ENCODE data around the gene SPATA16. TPM values are rescaled to one million over a fixed set of nuclear protein-coding genes. Genes with fewer than 3 reads are reported as not detected.

Gene SPATA16
- total and polyA plus RNA-seq, 8 donors = not detected

DNA sequence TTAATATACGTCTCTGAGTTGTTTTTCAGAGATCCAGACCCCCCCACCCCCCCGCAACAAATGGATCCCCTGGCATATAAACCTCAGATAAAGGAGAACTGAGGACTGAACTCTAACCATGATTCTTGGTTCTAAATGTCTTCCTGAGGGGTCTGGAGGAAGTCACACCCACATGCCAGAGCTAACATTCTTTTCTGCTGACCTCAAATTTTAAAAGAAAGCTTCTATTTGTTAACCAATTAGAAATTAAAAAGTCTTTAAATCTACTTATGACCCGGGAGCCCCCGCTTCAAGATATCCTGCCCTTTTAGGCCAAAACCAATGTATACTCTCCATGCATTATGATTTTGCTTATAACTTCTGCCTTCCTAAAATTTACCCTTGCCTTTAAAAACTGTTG lies 202.2 kb downstream of the SPATA16 start:
- Histone ChIP-seq H3K27ac (no peak overlapping the region), H3K36me3 (no peaks in the 10 kb centered on the region), H3K4me3 (no peak overlapping the region), H3K9me3 (no peaks in the 10 kb centered on the region), H3K4me1 (no peaks in the 10 kb centered on the region), H3K27me3 (no peaks in the 10 kb centered on the region)
- DNase-seq = no peak
- WGBS, 5 donors = 65 to 79% (median 75%) methylated on average over 4 of the region's 4 CpGs
- intact Hi-C loops (cut with DNase I; ENCODE audit: low total_unique reads) = no loop called here
- TF ChIP-seq POLR2AphosphoS5 (IDR thresholded peaks at IDR 0.05) = no peak
- TF ChIP-seq POLR2A (IDR thresholded peaks at IDR 0.05) = no peak
- TF ChIP-seq, protein P1, sequence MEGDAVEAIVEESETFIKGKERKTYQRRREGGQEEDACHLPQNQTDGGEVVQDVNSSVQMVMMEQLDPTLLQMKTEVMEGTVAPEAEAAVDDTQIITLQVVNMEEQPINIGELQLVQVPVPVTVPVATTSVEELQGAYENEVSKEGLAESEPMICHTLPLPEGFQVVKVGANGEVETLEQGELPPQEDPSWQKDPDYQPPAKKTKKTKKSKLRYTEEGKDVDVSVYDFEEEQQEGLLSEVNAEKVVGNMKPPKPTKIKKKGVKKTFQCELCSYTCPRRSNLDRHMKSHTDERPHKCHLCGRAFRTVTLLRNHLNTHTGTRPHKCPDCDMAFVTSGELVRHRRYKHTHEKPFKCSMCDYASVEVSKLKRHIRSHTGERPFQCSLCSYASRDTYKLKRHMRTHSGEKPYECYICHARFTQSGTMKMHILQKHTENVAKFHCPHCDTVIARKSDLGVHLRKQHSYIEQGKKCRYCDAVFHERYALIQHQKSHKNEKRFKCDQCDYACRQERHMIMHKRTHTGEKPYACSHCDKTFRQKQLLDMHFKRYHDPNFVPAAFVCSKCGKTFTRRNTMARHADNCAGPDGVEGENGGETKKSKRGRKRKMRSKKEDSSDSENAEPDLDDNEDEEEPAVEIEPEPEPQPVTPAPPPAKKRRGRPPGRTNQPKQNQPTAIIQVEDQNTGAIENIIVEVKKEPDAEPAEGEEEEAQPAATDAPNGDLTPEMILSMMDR (IDR thresholded peaks at IDR 0.05) = no peak
- no peak for TF ChIP-seq EP300 (IDR thresholded peaks at IDR 0.05)

- no peaks in the 10 kb centered on the region for H3K9me3 ChIP-seq
- H3K27ac ChIP-seq = no peak overlapping the region
- TF ChIP-seq POLR2A (IDR thresholded peaks at IDR 0.05) = no peak
- TF ChIP-seq POLR2AphosphoS5 (IDR thresholded peaks at IDR 0.05) = no peak
- TF ChIP-seq EP300 (IDR thresholded peaks at IDR 0.05) = no peak
- TF ChIP-seq, protein P1 (IDR thresholded peaks at IDR 0.05) = no peak
- H3K36me3 ChIP-seq = no peaks in the 10 kb centered on the region
- intact Hi-C loops (cut with DNase I; ENCODE audit: low total_unique reads) = no loop called here
- DNase-seq = no peak
- no peaks in the 10 kb centered on the region for H3K4me1 ChIP-seq
- no peak overlapping the region for H3K4me3 ChIP-seq
- no peaks in the 10 kb centered on the region for H3K27me3 ChIP-seq
Measured at GRCh38 chr3:172931746-172932285, 209.2 kb downstream of the SPATA16 start.

GRCh38 chr3:172929451-172929850 lies 211.6 kb downstream of the SPATA16 start:
- WGBS, 5 donors = 84 to 97% (median 89%) methylated on average over 1 of the region's 1 CpG

DNA sequence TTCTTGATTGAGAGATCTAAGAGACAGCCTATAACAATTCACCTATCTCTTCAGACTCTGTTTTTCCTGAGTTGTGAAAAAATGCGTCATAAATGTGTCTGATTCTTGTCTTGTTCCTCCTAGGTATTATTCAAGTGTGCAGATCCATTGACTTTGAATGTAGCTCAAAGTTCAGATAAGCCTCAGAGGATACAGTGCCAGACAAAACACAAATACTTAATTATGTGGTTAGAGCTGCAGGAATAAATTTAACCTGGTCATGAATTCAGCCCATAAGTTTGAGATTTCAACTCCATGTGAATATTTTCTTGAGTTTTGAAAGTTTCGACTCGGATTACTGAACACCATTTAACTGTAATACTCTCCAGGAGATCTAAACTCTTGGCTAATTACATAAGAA lies 216.5 kb downstream of the SPATA16 start:
- H3K9me3 ChIP-seq = no peaks in the 10 kb centered on the region
- DNase-seq = no peak
- 71 to 83% (median 80%) methylated on average over 3 of the region's 3 CpGs for WGBS, 5 donors
- TF ChIP-seq POLR2A (IDR thresholded peaks at IDR 0.05) (no peak), EP300 (IDR thresholded peaks at IDR 0.05) (no peak)
- H3K27ac ChIP-seq = no peak overlapping the region
- intact Hi-C loops (cut with DNase I; ENCODE audit: low total_unique reads) = no loop called here
- no peaks in the 10 kb centered on the region for H3K27me3 ChIP-seq
- no peak overlapping the region for H3K4me3 ChIP-seq
- peaks cover 3 to 11% (median 5%) of the 10 kb centered on the region in 4 donors for H3K4me1 ChIP-seq
- H3K36me3 ChIP-seq = no peaks in the 10 kb centered on the region

More at GRCh38 chr3:172929451-172929850, 211.6 kb downstream of the SPATA16 start:
- DNase-seq = no peak
- TF ChIP-seq EP300 (IDR thresholded peaks at IDR 0.05) (no peak), POLR2A (IDR thresholded peaks at IDR 0.05) (no peak), POLR2AphosphoS5 (IDR thresholded peaks at IDR 0.05) (no peak)
- TF ChIP-seq, protein P1 (IDR thresholded peaks at IDR 0.05) = no peak
- H3K36me3 ChIP-seq = no peaks in the 10 kb centered on the region
- intact Hi-C loops (cut with DNase I; ENCODE audit: low total_unique reads) = no loop called here
- no peaks in the 10 kb centered on the region for H3K9me3 ChIP-seq
- no peak overlapping the region for H3K4me3 ChIP-seq
- H3K27ac ChIP-seq = no peak overlapping the region
- no peaks in the 10 kb centered on the region for H3K4me1 ChIP-seq
- H3K27me3 ChIP-seq = no peaks in the 10 kb centered on the region

DNA sequence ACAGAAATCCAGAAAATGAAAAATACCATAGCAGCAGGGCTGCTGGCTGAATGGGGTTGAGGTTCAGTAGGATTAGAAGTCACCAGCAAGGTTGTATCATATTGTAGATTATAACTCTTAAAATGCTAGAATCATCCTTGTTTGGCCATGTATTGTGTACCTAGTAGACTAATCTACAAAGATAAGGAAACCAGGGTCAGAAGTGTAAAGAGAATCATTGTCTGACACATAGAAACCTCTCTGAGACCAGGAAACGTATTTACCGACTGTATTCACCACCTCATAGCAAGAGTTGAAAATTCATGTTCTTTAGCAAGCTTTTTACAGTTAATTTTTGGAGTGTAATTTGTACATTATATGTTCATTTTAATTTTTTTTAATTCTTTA lies 221.7 kb downstream of the SPATA16 start:
- no peaks in the 10 kb centered on the region for H3K9me3 ChIP-seq
- intact Hi-C loops (cut with DNase I; ENCODE audit: low total_unique reads) = no loop called here
- TF ChIP-seq, protein P1 (IDR thresholded peaks at IDR 0.05) = no peak
- TF ChIP-seq EP300 (IDR thresholded peaks at IDR 0.05) = no peak
- no peak for TF ChIP-seq POLR2A (IDR thresholded peaks at IDR 0.05)
- no peak for TF ChIP-seq POLR2AphosphoS5 (IDR thresholded peaks at IDR 0.05)
- H3K4me3 ChIP-seq = no peak overlapping the region
- H3K27me3 ChIP-seq = no peaks in the 10 kb centered on the region
- peak overlapping the region in 2 of 5 donors; percentile 47 to 70 for H3K27ac ChIP-seq
- WGBS, 5 donors = 37 to 58% (median 54%) methylated on average over 2 of the region's 2 CpGs
- H3K4me1 ChIP-seq = peaks cover 8 to 63% (median 34%) of the 10 kb centered on the region in 4 donors
- DNase-seq = peak in 1 of 2 donors; percentile 12
- no peaks in the 10 kb centered on the region for H3K36me3 ChIP-seq
